Activated CD8-positive, alpha-beta memory T cell treated with anti-CD3 and anti-CD28 coated beads for 24 hours (primary cell): ENCODE measurements around the gene C9orf85.
"Not testable (repeated sequence)": the region's sequence is repeated elsewhere in the genome, so short reads cannot be mapped to it uniquely, and the experiment has no call there.

Source experiments
- DNase-seq: peaks from one replicate; pipeline ENCODE4 v3.0.0-alpha.2; 2020

The C9orf85 gene

GRCh38 chr9:71944754-71945375, 33.4 kb downstream of the C9orf85 start:
- DNase-seq: no peak

DNA sequence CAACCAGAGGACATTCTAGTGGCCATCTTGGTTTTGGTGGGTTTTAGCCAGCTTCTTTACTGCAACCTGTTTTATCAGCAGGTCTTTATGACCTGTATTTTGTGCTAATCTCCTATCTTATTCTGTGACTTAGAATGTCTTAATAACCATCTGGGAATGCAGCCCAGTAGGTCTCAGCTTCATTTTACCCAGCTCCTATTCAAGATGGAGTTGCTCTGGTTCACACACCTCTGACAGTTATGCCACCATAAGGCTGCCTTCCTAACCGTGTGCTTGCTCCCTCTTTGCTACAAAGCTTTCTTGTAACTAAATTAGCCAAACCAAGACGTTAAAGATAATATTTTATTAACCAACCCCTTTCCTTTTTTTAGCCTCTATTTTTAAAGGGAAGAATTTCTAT, 43.2 kb downstream of the C9orf85 start:
- not testable (repeated sequence) for DNase-seq

DNA sequence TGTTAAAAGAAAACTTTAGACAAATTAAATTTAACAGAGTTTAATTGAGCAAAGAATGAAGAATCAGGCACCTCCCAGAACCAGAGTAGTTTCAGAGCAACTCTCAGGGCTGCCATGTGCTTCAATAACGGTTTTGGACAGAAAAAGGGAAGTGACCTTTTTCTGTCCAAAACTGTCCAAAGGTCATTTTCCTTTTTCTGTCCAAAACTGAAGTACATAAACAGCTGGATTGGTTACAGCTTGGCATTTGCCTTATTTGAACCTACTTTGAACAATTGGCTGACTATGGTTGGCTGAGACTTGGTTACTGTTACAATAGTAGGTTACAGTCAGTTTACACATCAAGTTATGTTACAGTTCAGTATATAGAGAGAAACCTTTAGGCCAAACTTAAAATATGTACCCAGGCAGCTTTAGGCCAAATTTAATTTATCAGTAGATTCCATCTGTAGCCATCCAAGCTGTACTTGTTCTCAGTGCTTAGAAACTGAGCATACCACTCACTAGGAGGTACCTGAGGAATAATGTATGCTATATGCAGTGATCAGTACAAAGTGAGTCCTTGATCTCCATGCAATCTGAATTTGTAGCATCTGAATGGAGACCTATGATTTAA, 44.0 kb downstream of the C9orf85 start:
- DNase-seq: no peak

DNA sequence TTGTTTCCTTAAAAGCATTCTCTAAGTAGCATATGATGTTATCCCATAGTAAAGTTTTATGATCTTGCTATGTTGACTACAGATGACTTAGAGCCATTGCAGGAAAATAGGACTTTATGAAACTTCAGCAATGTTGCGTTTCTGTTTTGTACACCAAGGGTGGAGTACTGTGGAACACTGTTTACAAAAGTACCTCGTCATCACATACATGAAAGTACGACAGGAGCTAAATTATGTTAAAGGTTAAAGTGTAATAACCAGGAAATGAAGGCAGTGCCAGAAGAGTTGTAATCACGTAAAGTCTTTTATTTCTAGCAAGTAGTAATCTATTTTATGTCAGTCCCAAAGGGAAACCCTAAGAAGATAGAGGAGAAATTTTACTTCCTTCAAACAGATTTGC, 50.9 kb downstream of the C9orf85 start:
- DNase-seq: no peak

GRCh38 chr9:71963471-71963996, 52.1 kb downstream of the C9orf85 start:
- DNase-seq: not testable (repeated sequence)

DNA sequence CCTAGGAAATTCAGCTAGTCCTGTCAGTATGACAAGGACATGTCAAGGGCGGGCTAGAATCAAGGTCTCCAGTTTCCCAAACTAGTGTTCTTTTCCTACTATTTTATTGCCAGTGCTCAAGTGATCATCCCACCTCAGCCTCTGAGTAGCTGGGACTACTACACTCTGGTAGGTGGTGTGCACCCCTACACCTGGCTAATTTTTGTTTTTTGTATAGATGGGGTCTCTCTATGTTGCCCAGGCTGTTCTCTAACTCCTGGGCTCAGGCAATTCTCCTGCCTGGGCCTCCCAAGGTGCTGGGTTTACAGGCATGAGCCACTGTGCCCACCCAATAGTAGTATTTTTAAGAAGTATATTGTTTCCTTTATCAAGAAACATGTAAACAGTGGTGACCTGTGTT, 54.0 kb downstream of the C9orf85 start:
- no peak for DNase-seq

GRCh38 chr9:71966601-71967000, 55.2 kb downstream of the C9orf85 start:
- DNase-seq: no peak

- DNase-seq: no peak
Observed at GRCh38 chr9:71968541-71969090, 57.2 kb downstream of the C9orf85 start.

DNA sequence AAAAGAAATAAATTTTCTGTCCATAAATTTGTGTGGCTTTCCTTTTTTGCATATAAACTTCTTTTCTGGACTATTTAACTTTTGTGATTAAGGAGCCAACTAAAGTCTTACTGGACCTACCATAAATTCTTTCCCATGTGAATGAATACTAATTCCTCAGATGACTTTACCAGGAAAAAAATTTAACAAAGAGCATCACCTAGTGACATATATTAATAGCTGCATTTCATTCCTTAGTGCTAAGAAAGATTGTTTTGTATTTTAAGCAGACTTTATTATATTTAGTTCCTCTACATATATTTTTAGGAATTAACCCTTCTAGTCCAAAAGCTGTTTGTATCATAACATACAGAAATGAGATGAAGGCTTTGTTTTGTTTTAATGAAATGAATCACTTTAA, 64.4 kb downstream of the C9orf85 start:
- no peak for DNase-seq

GRCh38 chr9:71977003-71977402, 65.6 kb downstream of the C9orf85 start:
- no peak for DNase-seq

GRCh38 chr9:71980266-71981190, 69.1 kb downstream of the C9orf85 start:
- no peak for DNase-seq

- DNase-seq: no peak
Observed at GRCh38 chr9:71981944-71982343, 70.5 kb downstream of the C9orf85 start.

- DNase-seq: no peak
Observed at GRCh38 chr9:71984403-71984802, 73.0 kb downstream of the C9orf85 start.

GRCh38 chr9:71984831-71985281, 73.4 kb downstream of the C9orf85 start:
- DNase-seq: no peak

DNA sequence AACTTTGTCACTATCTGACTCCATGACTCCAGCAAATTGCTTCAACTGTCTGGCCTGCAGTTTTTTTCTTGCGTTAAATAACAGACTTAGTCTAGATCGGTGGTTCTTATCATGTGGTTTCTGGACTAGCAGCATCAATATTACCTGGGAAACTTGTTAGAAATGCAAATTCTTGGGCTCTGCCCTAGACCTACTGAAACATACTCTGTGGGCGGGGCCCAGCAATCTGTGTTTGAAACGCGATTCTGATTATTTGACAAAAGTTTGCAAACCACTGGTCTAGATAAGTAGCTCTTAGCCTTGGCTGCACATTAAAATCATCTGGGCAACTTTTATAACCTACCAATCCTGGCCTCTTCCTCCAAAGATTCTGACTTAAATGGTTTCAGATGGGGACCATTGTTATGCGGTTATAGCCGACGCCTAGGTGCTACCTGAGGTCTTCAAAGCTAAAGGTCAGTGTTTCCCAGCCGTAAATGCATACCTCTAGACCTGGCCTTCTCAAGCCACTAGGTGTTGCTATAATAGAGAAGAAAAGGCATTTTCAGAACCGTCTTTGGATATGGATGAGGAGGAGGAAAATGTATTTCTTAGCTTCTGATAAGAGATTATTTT, 74.0 kb downstream of the C9orf85 start:
- no peak for DNase-seq

- DNase-seq: no peak
Observed at GRCh38 chr9:71986900-71987299, 75.5 kb downstream of the C9orf85 start.

DNA sequence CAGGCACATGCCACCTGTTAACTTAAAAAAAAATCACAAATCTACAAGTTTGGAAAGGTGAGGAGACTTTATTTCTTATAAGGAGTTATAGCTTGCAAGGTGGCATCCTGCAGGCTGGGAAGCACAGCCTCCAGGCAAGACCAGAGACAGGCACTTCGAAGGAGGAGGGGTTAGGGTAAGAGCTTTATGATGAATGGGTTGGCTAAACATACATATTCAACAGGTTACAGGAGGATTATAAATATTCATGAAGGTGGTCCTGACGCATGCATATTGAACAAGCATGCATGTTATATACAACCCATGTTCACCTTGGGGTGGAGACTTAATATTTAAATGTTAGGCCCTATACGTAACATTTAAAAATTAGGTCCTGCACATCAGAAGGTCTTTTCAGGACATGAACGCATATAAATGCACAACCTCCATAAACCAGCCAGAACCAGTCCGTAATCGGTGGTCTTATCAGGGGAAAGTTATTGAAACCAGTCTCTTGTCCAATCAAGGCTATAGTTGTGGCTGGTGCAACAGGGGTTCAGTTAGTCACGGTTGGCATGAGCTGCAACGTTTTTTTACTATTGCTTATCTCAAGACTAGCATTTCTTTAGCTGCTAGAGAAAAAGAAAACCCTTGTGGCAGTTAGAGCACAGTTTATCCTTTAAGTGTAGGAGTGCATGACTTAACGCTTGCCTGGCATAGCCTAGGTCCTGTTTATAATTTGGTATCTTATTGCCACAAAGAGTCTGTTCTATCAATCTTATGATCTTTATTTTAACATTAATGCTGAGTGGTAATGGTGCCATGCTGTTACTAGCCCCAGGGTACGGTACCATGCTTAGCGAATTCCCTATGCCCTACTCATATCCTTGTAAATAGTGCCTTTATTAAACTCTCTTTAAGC, 76.3 kb downstream of the C9orf85 start:
- no peak for DNase-seq

- no peak for DNase-seq
Observed at GRCh38 chr9:71990466-71990865, 79.0 kb downstream of the C9orf85 start.

DNA sequence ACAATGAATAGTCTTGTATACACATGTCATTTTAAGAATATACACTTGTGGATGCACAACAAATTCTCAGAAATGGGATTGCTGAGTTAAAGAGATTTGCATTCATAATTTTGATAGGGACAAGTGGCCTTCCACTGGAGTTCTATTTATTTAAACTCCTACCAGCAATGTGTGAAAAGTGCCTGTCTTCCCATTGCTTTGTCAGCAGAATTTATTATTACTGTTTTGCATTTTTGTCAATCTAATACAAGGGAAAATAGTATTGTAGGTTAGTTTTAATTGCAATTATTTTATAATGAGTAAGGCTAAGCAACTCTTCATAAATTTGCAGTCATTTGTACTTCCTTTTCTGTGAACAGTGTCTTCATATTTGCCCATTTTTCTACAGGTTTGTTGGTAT, 94.0 kb downstream of the C9orf85 start:
- no peak for DNase-seq

DNA sequence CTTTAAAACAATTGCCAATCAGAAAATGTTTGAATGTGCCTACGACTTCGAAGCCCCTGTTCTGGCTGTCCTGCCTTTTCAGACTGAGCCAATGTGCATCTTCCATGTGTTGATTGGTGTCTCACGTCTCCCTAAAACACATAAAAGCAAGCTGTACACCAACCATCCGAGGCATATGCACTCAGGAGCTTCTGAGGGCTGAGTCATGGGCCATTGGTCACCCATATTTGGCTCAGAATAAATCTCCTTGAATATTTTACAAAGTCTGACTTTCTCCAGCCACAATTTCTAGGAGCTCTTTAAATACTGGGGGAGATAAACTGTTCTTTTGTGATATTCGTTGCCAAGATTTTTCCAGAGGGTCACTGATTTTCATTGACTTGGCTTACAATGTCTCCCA, 95.1 kb downstream of the C9orf85 start:
- no peak for DNase-seq

GRCh38 chr9:72007726-72008125, 96.3 kb downstream of the C9orf85 start:
- DNase-seq: not testable (repeated sequence)

GRCh38 chr9:72012646-72013045, 101.2 kb downstream of the C9orf85 start:
- no peak for DNase-seq
